Cardiac septum (tissue), 1 donor: ENCODE results near the gene TRMT112. TPM values are rescaled to one million over a fixed set of nuclear protein-coding genes. Genes with fewer than 3 reads are reported as not detected.

Experiments
- DNase-seq: peaks from one replicate; pipeline ENCODE4 v3.0.0-alpha.2; 2020; ENCODE audit warnings: low spot score
- intact Hi-C: fragments of 100-400 bp; cut with DNase I; formaldehyde crosslinking; loops from one replicate; pipeline ENCODE4 v1.14.0; 2022
- total RNA-seq: library from RNA; stranded (reverse); fragmentation: NEBNext Ultra II Directional; extraction: Animal tissue kit (Norgen Biotek cat#: 25700); gene quantifications from one replicate; pipeline ENCODE4 v1.2.1, GENCODE V29; 2021
- donor health status: DM: no; HTN: no; CAD: no.

The TRMT112 gene
- total RNA-seq, 1 donor from 2014 or later: 75.1 TPM

DNA sequence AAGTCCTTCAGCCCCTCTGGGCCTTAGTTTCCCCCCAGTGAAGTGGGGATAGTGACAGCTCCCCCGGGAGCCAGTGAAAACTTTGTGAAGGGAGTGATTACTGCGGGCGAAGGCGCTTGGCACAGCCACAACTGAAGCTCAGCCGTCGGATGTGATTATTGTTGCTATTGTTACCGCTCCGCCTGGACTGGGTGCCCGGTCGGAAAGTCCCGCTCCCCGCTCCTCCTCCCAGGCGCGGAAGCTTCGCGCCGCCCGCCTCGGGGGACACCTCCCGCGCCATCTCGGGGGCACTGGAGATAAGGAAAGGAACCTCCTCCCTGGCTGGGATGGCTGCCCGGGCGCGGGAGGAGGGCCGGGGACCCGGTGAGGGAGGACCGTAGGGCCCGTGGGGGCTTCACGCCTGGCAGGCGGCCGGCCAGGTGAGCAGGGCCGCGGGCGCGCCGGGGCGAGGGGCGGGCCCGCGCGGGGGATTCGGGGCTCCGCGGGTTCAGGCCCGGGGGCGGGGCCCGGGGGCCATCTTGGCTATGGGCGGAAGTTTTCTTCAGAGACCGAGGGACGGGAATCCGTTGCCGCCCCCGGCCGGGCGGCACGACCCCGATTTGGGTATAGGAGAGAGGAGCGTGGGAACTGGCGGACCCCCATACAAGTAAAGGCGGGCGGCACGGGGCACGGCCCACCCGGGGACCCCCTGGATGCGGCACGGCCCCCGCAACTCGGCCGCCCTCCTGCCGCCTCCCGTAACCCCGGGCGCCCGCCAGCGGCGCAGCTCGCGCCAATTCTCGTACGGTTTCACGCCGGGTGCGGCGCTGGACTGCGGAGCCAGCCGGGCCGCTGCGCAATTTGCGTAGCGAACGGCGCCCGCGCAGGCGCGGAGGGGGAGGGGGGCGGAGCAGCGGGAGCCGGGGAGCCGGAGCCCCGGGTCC is 32.1 kb downstream of the TRMT112 start, which contains the start of gene GPR137:
Gene GPR137 (plus strand): TSS at position 887 of the 923 bp plus-strand sequence. CDS start 677 bp downstream, outside the sequence.
- DNase-seq: peak; percentile 95
- intact Hi-C loops: loop anchor here (1.0 to 2.0 kb wide), 2 partner anchors 15 to 20 kb away; partner anchors contain the start of gene ESRRA

DNA sequence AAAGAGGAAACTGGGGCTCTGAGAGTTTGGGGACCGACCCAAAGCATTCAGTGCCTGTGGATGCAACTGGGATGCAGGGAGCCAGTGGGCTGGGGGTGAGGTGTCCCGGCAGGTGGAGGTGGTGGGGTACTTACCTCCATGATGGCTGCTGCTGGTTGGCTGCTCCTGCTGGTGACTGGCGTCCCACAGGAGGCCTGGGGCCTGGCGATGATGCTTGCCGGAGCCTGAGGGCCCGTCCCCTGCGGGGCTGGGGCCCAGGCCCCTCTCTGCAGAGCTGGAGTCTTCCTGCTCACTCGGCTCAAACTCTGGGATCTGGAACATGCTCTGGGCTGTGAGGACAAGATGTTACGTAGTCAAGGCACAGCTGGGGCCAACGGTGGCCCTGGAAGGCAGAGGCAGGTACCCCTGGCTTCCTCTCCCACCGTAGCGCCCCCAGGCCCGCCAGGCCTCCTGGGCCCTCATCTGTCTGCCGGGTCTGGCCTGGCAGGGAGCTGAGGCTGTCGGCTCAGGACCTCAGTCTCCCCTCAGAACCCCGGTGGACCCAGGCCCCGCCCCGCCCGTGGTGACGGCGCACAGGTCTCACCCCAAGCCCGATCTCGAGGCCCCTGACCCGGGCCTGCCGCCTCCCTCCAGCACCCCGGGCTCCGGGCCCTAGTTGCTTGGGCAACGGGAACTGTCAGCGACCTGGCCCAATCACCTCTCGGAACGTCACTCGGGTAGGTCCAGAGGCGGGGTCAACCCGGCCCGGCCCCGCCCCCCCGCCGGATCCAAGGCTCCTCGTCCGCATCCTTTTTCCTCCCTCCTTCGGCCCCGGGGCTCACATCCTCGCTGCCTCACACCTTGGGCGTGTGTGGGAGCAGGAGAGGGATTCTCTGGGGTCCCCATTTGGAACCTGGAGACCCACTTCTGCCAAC is 33.1 kb downstream of the TRMT112 start, which contains the start of gene BAD:
Gene BAD (minus strand): TSS at position 618 of the 914 bp plus-strand sequence. CDS start 297 bp downstream, at position 321.
- peak; percentile 98 for DNase-seq
- intact Hi-C loops: loop anchor here (2.0 kb wide), 1 partner anchor 20 kb away; the partner anchor contains the start of gene ESRRA

GRCh38 chr11:64283092-64283491 is 34.3 kb downstream of the TRMT112 start:
- no peak for DNase-seq
- intact Hi-C loops: no loop called here

DNA sequence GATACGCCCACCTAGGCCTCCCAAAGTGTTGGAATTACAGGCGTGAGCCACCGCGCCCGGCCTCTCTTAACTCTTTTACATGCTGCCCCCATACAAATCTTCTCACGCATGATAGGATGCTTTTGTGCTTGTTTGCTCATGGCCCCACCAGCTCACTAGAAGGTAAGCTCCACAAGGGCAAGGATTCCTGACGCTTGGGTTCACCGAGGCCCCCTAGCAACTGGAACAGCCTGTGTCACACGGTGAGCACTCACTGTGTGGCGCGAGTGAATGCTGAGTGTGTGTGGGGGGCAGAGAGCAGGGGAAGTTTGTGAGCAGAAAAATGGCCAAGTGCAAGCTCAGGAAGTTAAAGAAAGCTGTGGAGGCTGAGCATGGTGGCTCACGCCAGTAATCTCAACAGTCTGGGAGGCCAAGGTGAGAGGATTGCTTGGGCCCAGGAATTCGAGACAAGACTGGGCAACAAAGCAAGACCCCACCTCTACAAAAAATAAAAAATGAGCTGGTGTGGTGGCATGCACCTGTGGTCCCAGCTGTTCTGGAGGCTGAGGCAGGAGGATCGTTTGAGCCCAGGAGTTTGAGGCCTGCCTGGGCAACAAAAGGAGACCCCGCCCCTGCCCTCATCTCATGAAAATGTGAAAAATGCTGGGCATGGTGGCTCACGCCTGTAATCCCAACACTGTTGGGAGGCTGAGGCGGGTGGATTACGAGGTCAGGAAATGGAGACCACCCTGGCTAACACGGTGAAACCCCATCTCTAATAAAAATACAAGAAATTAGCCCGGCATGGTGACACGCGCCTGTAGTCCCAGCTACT is 35.2 kb downstream of the TRMT112 start:
- intact Hi-C loops: no loop called here
- no peak for DNase-seq

GRCh38 chr11:64278576-64279190 is 38.7 kb downstream of the TRMT112 start:
- DNase-seq: no peak
- intact Hi-C loops: no loop called here

GRCh38 chr11:64276653-64277431 is 40.5 kb downstream of the TRMT112 start:
- no peak for DNase-seq
- intact Hi-C loops: no loop called here

GRCh38 chr11:64275841-64276240 is 41.5 kb downstream of the TRMT112 start:
- intact Hi-C loops: no loop called here
- no peak for DNase-seq

- intact Hi-C loops: no loop called here
Observed at GRCh38 chr11:64275031-64275800, 42.1 kb downstream of the TRMT112 start.

GRCh38 chr11:64269540-64270220 is 47.7 kb downstream of the TRMT112 start:
- DNase-seq: peak; percentile 99
- intact Hi-C loops: loop anchor here (1.0 to 5.0 kb wide), 5 partner anchors 16 to 65 kb away; partner anchors contain the start of genes CATSPERZ, GPR137, NUDT22 and TRPT1

More at GRCh38 chr11:64275031-64275800, 42.1 kb downstream of the TRMT112 start:
- DNase-seq: no peak

GRCh38 chr11:64268893-64269539 is 48.3 kb downstream of the TRMT112 start:
- intact Hi-C loops: loop anchor here (1.0 to 5.0 kb wide), 4 partner anchors 22 to 64 kb away; partner anchors contain the start of genes CATSPERZ, NUDT22 and TRPT1
- peak; percentile 84 for DNase-seq

GRCh38 chr11:64268025-64268892 is 49.1 kb downstream of the TRMT112 start:
- intact Hi-C loops: loop anchor here (2.0 to 5.0 kb wide), 2 partner anchors 34 to 63 kb away; partner anchors contain the start of gene CATSPERZ
- DNase-seq: no peak

- intact Hi-C loops: loop anchor here (5.0 kb wide), 1 partner anchor 35 kb away; the partner anchor contains the start of gene CATSPERZ
- no peak for DNase-seq
Observed at GRCh38 chr11:64267207-64267945, 50.0 kb downstream of the TRMT112 start.
